Stimulated activated CD4-positive, alpha-beta T cell treated with anti-CD3 and anti-CD28 coated beads, Interleukin-15, amount 100 ng/mL, for 24 hours (primary cell): ENCODE results near the gene ENTPD2.

Experiments
- DNase-seq: peaks from one replicate; pipeline ENCODE4 v3.0.0-alpha.2; 2020

ENTPD2 gene

DNA sequence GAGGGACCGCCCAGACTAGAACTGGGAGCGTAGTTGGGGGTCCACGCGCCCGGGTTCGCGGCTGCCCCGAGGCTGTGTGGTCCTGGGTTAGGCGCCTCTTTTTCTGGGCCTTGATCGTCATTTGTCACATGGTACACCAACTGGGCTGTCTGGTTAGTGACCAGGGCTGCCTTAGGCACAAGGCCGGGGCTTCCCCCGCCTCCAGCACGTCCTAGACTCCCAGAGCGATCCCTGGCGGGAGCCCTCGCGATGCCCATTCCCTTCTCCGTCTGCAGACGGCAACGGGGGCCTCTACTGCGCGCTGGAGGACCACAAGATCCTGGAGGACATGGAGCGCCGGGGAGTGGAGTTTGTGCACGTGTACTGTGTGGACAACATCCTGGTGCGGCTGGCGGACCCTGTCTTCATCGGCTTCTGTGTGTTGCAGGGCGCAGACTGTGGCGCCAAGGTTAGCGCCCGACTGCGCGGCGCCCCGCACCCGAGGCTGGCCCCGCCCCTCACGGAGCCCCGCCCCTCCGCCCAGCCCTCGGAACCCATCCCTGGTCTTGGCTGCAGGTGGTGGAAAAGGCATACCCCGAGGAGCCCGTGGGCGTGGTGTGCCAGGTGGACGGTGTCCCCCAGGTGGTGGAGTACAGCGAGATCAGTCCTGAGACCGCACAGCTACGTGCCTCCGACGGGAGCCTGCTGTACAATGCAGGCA, 25.0 kb upstream of the ENTPD2 start:
- DNase-seq = no peak

DNA sequence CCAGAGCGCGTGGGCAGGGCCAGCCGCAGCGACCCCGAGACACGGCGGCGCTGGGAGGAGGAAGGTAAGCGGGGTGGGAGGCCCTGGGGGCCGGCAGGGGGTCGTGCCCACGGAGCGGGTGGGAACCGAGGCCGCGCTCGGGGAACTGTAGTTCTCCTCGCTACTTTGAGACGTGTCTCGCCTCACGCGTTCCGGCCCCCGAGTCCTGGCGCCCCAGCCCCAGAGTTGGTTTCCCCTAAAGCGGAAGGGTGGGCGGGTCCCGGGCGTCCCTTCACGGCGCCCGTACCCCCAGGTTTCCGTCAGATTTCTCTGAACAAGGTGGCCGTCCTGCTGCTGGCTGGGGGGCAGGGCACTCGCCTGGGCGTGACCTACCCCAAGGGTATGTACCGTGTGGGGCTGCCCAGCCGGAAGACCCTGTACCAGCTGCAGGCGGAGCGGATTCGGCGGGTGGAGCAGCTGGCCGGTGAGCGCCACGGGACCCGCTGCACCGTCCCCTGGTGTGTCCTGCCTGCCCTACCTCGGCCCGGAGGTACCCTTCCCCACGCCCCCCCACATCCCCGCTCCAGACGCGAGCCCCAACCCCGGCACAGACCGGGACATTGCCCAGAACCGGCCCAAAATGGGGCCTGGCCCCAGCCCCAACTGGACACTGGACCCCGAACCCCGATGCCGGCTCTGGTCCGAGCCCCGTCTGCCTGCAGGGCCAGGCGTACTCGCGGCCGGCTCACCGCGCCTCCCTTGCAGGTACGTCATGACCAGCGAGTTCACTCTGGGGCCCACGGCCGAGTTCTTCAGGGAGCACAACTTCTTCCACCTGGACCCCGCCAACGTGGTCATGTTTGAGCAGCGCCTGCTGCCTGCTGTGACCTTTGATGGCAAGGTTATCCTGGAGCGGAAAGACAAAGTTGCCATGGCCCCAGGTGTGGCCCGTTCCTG, 24.2 kb upstream of the ENTPD2 start:
- DNase-seq = peak; percentile 60

DNA sequence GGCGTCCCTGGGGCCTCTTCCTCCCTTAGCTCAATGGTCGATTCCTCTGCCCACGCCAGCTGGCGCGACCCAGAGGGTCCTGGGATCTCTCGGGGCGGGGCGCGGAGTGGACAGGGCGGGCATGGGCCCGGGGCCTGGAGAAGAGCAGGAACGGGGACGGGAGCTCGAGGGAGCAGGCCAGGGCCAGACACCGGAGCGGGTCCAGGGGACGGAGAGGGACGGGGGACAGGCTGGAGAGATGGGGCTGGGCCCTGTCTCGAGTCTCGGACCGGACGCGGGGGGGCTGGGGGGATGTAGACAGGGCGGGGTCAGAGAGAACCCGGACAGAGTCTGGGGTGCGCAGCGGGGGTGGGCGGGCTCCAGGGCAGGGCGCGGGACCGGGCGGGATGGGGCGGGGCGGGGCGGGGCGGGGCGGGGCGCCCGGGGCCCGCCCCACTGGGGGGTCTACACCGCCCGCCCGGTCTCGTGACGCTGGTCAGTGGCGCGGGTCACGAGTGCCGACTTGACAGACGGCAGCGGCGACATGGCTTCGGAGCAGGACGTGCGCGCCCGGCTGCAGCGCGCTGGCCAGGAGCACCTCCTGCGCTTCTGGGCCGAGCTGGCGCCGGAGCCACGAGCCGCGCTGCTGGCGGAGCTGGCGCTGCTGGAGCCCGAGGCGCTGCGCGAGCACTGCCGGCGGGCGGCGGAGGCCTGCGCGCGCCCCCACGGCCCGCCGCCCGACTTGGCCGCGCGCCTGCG, 23.3 kb upstream of the ENTPD2 start, which contains the start of gene UAP1L1:
Gene UAP1L1 (plus strand): TSS at position 508 of the 738 bp plus-strand sequence. CDS start 16 bp downstream, at position 524.
- peak; percentile 68 for DNase-seq

DNA sequence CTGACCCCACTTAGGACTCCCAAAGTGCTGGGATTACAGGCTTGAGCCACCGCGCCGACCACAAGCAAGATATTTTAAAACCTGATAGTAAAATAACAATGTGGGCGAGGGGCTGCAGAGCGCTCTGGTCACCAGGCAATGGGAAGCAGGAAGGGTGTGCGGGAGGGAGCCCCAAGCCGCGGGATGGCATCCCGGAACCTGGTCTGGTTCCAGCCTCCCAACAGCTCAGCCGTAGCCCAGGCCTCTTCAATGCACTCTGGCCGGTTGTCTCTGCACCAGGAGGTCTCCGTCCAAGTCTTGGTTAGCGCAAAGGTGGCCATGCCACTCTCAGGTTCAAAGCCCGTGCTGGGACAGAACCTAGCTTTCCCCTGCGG, 22.8 kb upstream of the ENTPD2 start:
- DNase-seq = no peak

DNA sequence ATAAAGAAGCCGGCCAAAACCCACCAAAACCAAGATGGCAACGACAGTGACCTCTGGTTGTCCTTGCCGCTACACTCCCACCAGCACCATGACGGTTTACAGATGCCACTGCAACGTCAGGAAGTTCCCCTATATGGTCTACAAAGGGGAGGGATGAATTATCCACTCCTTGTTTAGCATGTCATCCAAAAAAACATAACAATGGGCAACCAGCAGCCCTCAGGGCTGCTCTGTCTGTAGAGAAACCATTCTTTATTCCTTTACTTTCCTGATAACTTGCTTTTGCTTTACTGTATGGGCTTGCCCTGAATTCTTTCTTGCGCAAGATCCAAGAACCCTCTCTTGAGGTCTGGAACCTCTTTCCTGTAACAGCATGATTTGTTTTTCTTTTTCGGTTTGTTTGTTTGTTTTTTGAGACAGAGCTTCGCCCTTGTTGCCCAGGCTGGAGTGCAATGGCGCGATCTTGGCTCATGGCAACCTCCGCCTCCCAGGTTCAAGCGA, 21.5 kb upstream of the ENTPD2 start:
- DNase-seq = no peak

DNA sequence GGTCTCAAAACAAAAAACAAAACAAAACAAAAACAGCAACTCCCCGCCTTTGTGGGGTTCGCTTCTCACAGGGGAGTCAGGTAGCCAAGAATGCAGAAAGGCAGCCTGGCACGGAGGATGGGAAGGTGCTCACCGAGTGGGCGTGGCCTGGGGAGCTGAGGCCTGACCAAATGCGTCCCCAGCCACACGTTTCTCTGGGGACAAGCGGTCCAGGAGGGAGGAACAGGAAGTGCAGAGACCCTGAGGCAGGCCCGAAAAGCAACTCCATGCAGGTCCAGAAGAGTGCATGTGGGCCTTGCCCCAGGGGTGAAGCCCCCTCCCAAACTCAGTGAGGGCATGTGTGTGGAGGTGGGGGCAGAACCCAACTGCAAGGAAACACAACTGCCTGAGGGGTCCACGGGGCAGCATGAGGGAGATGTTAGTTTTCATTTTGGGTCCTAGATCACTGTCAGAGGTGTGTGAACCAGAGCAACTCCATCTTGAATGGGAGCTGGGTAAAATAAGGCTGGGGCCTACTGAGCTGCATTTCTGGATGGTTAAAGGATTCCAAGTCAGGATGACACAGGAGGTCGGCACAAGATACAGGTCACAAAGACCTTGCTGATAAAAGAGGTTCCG, 20.9 kb upstream of the ENTPD2 start:
- no peak for DNase-seq

DNA sequence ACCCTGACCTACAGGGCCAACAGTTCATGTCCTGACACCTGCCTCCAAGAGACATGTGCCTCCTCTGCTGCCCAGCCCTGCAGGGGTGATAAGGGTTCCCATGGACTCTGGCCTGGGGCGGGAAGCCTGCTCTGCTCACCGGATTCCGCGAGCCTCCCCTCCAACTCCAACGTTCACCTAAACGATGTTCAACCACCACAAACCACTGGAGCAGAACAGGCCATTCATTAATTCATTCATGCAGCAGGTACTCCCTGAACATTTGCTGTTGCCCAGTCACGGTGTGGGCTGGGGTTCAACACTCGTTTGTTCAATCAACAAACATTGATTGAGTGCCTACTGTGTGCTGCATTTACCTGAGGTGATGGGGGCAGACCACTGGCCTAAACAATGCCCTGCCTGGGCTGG, 20.1 kb upstream of the ENTPD2 start:
- no peak for DNase-seq

DNA sequence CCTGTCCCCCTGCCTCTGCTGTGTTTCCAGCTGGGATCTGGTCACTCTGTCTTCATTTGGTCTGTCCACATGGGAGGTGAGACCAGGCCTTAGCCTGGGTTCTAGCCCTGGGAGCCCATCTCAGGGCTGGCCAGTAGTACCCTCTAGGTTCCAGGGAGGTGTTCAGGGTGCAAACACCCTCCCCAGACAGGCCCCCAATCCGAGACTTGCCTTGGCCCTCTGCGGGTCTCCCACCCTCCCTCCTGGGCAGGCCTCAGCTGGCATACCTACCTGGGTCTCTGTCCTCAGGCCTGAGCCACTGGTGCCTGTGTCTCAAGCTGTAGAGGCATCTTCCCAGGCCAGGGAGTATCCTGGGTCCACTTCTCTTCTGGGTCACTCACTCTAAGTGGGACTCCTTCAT, 17.4 kb upstream of the ENTPD2 start:
- no peak for DNase-seq

DNA sequence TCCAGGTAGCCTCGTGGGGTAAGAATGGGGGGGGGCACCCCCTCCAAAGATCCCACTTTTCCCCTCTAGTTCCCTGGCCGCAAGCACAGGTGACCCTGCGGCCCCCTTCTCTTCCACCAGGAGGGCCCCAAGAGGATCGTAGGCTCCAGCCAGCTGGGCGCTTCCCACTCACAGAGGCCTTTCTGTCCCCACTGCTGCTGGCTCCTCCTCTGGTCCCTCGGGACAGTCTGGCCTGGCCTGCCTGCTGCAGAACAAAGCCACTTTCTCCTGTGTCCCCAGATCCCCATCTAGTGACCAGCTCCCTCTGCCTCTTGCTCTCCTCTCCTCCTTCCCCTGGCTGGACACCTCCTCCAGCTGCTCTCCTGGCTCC, 17.0 kb upstream of the ENTPD2 start:
- DNase-seq = no peak

DNA sequence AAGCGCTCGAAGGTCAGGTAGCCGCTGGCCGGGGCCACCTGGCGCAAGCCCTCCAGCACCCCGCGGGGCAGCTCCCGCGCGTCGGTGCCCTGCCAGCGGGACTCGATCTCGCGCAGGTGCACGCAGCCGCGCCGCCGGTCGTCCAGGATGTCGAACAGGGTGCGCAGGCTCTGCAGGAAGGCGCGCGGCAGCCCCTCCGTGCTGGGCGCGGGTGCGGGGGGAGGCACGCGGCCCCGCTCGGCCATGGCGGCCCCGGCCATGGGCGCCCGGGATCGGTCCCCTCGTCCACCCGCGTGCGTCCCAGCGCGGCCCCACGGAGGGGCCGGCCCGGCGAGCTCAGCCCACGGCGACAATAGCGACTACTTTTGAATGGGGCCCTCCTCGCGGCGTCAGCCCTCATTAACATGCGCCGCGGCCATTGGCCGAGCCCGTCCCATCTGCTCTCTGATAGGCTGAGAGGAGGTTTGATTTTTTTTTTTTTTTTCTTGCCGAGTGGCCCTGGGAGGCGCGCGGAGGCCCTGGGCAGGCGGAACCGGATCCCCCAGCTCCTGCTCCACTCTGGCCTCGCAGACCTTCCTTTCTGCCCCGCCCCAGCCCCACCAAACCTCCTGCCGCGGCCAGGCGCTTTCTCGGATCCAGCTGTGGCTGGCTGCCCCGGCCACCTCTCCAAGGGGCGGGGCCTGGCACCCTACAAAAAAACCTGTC, 16.5 kb upstream of the ENTPD2 start, which contains the start of gene SAPCD2:
Gene SAPCD2 (minus strand): TSS at position 357 of the 705 bp plus-strand sequence. CDS start 97 bp downstream, at position 260.
- peak; percentile 90 for DNase-seq

DNA sequence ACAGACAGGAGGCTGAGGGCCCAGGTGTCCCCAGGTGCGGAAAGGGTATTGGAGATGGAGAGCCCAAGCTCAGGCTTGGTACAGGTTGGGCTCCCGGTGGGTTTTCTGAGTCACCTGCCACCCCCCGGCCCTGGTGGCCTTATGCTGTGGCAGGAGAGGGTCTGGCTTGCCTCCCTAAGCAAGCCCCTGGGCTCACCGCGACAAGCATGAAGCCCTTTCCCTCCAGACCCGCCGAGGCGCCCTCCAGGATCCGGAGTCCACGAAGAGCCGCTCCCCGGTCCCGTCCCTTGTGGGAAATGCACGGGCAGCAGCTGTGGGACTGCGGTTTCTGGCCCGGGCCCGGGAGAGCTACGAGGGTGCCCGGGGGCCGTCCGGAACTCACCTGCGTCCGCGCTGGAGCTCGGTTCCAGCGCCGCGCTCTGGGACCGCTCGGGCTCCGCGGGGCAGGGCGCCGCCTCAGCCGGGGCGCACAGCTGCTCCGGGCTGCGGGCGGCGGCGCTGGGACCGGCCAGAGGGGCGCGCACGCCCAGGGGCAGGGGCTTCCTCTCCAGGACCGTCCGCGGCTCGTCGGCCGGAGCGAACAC, 15.7 kb upstream of the ENTPD2 start:
- DNase-seq = no peak

DNA sequence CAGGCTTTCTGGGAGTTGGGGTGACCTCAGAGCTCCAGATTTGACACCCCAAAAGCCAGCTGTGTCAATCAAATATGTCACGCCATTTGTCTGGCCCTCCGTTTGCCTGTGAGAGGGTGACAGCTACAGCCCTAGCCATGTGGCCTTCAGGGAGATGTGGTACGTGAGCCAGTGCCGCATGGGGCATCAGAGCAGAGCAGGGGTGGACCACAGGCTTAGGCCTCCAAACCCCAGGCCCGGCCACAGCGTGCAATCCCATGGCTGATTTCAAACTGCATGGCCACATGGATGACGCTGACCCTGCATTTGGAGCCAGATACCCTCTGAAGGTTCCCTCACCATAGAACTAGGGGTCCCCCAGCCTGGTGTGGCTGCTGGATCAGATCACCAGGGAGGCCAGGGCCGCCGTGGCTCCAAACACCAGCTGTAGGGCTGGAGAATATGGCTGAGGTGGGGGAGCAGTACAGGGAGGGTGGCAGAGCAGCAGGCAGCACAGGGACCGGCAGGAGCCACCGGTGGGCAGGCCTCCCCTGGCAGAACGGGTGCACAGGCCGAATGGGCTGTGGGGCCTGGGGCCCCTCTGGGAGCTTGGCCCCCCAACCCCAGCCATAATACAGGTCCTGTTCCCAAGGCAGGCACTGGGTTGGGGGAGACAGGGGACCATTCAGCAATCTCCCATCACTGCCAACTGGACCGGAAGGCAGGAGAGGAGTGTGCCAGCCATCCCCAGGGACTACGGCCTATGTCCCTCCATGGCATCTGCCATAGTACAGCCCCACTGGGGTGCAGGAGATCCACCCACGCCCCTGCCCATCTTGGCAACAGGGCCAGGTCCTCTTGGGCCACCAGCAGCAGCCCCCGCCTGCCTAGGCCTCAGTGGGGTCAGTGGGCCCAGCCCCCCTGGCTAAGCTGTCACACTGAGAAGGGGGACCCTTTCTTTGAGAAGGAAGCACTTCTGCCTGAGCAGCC, 15.0 kb upstream of the ENTPD2 start:
- no peak for DNase-seq

DNA sequence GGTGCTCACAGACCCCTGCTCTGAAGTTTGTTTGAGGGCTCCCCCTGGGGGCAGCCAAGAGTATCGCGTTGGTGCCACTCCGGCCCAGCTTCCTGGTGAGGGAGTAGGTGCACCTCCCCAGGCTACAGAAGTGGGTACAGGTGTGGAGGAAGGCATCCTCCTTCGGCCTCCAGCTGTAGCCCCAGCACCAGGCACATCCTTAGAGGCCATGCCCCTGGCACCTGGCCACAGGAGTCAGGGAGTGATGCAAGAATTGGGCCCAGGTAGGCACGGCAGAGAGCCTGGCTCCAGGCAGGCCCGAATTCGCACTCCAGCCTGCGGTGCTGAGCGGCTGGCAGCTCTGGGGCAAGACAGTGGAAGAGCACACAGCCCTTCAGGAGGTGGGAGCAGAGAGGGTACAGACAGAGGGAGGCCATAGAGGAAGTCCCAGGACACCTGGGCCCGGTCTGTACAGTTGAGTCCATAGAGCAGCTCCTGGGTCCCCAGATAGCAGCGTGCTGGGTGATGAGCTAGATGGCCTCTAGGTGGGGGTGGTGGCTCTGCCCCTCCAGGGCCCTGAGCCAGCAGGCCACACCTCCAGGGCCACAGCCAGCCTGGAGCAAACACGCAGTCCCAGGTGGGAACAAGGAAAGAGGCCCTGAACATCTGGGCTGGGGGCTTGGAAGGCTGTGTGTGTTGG, 14.1 kb upstream of the ENTPD2 start:
- peak; percentile 88 for DNase-seq

DNA sequence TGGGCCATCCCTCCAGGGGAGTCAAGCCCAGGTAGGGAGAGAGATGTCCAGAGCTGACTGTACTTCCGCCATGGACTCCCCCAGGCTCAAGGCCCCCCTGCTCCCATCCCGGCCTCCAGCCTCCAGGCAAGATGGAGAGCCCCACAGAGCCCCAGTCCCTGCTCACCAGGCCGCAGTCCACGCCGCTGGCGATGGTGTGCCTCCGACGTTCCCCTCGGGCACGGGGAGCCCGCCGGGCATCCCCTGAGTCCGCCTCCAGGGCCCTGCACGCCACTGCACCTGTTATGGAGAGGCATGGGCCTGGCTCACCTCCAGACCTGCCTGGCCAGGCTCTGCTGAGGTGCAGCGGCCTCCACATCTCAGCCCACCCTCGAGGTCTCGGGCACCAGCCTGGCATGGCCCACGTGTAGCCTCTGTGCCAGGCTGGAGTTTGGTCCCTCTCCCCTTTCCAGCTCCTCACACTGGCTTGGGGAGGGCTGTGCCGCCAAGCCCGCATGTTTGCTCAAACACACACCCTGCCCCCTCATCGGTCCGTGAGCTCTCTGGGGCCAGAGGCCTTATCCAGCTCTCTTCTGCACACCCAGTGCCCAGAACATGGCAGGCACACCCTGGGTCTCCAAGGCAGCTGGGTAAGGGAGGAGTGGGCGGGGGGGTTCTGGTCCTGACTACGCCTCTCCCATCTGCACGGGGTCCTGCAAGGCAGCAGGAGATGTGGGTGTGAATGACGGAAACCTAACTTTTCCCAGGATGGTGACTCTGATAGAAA, 12.4 kb upstream of the ENTPD2 start:
- DNase-seq = no peak

DNA sequence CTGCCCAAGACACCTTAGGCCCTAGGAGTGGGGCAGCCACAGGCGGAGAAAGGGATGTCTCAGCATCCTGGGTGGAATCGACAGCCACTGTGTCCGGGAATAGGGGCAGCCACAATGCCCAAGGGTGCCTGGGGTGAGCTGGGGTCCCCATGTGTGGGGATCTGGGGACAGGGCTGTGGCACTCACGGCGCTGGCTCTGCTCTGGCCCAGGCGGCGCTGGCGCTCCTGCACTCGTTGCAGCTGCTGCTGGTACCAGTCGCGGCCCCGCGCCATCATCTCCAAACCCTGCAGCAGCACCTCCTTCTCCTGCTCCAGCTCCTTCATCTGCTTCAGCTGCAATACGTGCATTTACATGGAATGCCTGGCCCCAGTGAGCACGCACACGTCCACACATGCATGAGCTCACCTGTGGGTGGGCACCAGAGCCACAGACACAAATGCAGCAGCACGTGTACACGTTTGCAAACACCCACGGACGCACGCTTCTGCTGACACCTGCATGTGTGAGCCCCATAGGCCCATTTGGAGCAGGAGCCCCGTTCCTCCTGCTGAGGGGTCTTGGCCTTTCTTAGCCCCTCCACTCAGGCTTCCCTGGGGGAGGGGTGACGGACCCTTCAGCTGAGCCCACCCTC, 11.6 kb upstream of the ENTPD2 start:
- DNase-seq = no peak

DNA sequence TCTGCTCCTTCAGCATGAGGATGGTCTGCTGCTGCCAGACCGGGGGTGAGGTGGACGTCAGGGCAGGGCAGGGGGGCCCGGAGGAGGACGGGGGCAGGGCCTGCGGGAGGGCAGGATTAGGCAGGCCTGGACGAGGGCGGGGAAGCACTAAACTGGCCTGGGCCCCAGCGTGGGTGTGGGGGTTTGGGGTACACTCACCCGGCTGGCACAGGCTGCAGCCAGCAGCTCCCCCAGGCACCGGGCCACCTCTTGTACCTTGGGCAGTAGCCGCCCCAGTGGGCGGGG, 11.0 kb upstream of the ENTPD2 start:
- no peak for DNase-seq

DNA sequence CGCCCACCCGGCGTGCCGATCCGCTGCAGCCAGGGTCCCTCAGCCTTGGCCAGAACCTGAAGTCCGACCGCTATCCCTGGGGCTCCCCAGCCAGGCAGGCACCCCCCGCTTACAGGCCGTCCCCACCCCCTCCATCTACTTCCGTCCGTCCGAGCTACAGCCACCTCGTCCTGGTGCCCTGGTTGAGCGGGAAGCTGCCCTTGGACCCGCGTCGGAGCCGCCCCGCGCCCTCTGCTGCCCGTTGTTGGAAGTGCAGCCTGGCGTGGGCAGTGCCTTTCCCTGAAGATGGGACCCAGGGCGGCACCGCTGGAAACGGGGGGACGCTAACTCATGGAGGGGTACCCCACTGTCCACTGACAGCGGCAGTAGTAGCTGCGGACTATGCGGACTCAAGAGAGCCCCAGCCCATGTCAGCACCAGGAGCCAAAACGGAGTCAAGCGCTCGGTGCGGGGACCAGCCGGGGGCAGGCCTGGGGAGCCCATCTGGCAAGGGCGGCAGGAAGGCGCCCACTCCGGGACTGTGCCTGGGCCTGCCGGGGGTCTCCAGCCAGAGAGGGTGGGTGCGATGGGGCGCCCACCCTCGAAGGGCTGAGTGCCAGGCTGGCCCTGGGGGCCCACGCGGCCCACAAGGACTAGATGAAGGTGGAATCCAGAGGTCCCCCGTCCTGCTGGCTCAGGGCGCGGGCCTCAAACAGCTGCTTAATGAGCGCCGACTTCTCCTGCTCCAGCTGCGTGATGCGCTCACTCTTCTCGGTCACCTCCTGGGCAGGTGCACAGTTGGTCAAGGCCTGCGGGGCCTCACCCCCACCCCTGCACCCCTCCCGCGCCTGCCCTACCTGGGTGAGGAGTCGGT, 10.4 kb upstream of the ENTPD2 start:
- DNase-seq = peak; percentile 76
